ENCODE measurements around the gene TAB2. TPM values are rescaled to one million over a fixed set of nuclear protein-coding genes. Genes with fewer than 3 reads are reported as not detected.
A peak's percentile ranks its signal among the peaks of the same experiment; 100 is the strongest.

The TAB2 gene
- polyA plus RNA-seq, 3 donors, result 3.1 to 32.0 (median 6.0) TPM

DNA sequence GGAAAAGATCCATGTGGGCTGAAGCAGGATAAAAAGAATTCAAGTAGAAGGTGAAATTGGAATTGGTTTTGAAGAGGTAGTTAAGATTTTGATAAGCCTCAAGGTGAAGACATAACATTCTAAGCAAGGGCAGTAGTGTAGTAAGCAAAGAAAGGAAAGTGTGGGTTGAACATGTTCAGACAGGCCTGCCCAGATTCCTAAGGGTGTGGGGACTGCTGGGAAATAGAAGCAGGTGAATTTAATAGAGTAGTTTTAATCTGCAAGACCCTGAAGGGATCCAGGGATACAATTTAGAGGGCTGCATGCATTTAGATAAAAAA is 19.1 kb downstream of the TAB2 start:
- Histone ChIP-seq H3K79me2 (ENCODE audit: insufficient read depth, low read length) (peaks cover 100% of the 10 kb centered on the region), H3K4me3 (replicated peaks in 1 of 3; ENCODE audit: low read depth in 2 of 3, low read length in 3 of 3) (no peak overlapping the region), H3K4me2 (replicated peaks; ENCODE audit: extremely low read depth, low read length, poor library complexity, severe bottlenecking) (no peak overlapping the region), H3K9ac (ENCODE audit: insufficient read depth, low read length, poor library complexity, severe bottlenecking) (no peak overlapping the region), H2AFZ (ENCODE audit: insufficient read depth, low read depth, low read length, poor library complexity, severe bottlenecking) (no peak overlapping the region), H3K4me1 (ENCODE audit: control insufficient read depth in 1 of 2, insufficient read depth in 2 of 2, low read length in 2 of 2) (peaks cover 38 to 50% of the 10 kb centered on the region in 2 donors), H3K27me3 (ENCODE audit: control insufficient read depth in 2 of 2, insufficient read depth in 2 of 2, low read length in 2 of 2) (no peaks in the 10 kb centered on the region), H4K20me1 (ENCODE audit: insufficient read depth, low read length) (peaks cover 100% of the 10 kb centered on the region), H3K9me3 (replicated peaks in 1 of 2; ENCODE audit: control insufficient read depth in 1 of 2, insufficient read depth in 1 of 2, low read length in 2 of 2) (no peaks in the 10 kb centered on the region), H3K36me3 (replicated peaks in 1 of 2; ENCODE audit: control insufficient read depth in 1 of 2, insufficient read depth in 2 of 2, low read length in 2 of 2) (no peaks in the 10 kb centered on the region), H3K27ac (ENCODE audit: low read depth in 1 of 2, low read length in 2 of 2) (peak overlapping the region in 1 of 2 donors; percentile 50)
- Mint-ChIP-seq H3K4me3 (no peak overlapping the region), H3K9me3 (no peaks in the 10 kb centered on the region), H3K27me3 (ENCODE audit: low read depth in 3 of 3) (no peaks in the 10 kb centered on the region), H3K27ac (peak overlapping the region in 5 of 7 donors; percentile 34 to 88 (median 55)), H3K4me1 (peaks cover 63% of the 10 kb centered on the region), H3K36me3 (peaks cover 0 to 3% of the 10 kb centered on the region in 2 donors)
- TF ChIP-seq, protein P1, sequence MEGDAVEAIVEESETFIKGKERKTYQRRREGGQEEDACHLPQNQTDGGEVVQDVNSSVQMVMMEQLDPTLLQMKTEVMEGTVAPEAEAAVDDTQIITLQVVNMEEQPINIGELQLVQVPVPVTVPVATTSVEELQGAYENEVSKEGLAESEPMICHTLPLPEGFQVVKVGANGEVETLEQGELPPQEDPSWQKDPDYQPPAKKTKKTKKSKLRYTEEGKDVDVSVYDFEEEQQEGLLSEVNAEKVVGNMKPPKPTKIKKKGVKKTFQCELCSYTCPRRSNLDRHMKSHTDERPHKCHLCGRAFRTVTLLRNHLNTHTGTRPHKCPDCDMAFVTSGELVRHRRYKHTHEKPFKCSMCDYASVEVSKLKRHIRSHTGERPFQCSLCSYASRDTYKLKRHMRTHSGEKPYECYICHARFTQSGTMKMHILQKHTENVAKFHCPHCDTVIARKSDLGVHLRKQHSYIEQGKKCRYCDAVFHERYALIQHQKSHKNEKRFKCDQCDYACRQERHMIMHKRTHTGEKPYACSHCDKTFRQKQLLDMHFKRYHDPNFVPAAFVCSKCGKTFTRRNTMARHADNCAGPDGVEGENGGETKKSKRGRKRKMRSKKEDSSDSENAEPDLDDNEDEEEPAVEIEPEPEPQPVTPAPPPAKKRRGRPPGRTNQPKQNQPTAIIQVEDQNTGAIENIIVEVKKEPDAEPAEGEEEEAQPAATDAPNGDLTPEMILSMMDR (IDR thresholded peaks at IDR 0.05), result no peak
- no peak for DNase-seq
- intact Hi-C loops (cut with micrococcal nuclease), result no loop called here

DNA sequence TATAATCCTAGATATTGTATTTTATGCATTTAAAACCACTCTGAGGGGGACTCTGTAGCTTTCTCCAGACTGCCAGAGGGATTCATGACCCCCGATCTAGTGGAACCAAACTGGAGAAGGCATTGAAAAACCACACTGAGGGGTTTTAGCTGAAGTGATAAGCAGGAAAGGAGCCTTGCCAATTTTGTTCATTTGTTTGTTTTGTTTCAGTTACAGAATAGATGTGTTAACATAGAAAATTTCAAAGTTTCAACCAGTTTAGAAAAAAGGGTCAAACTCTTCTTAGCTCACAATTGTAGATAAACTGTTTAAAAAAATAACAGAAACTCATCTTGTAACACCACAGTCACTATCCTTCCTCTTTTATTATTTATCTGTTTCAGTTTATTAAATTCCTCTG is 19.8 kb downstream of the TAB2 start:
- H3K9me3 ChIP-seq (replicated peaks in 1 of 2; ENCODE audit: control insufficient read depth in 1 of 2, insufficient read depth in 1 of 2, low read length in 2 of 2), result no peaks in the 10 kb centered on the region
- peak overlapping the region in 1 of 2 donors; percentile 65 for H3K27ac ChIP-seq (ENCODE audit: low read depth in 1 of 2, low read length in 2 of 2)
- peak overlapping the region; percentile 2 for H3K4me2 ChIP-seq (replicated peaks; ENCODE audit: extremely low read depth, low read length, poor library complexity, severe bottlenecking)
- no peak for DNase-seq
- H4K20me1 ChIP-seq (ENCODE audit: insufficient read depth, low read length), result peaks cover 100% of the 10 kb centered on the region
- peaks cover 63% of the 10 kb centered on the region for H3K4me1 Mint-ChIP-seq
- intact Hi-C loops (cut with micrococcal nuclease), result no loop called here
- TF ChIP-seq, protein P1 (IDR thresholded peaks at IDR 0.05), result no peak
- peak overlapping the region in 1 of 2 donors; percentile 26 for H3K4me3 Mint-ChIP-seq
- H3K4me3 ChIP-seq (replicated peaks in 1 of 3; ENCODE audit: low read depth in 2 of 3, low read length in 3 of 3), result no peak overlapping the region
- no peaks in the 10 kb centered on the region for H3K36me3 ChIP-seq (replicated peaks in 1 of 2; ENCODE audit: control insufficient read depth in 1 of 2, insufficient read depth in 2 of 2, low read length in 2 of 2)
- peaks cover 40 to 51% of the 10 kb centered on the region in 2 donors for H3K4me1 ChIP-seq (ENCODE audit: control insufficient read depth in 1 of 2, insufficient read depth in 2 of 2, low read length in 2 of 2)
- peaks cover 0 to 3% of the 10 kb centered on the region in 2 donors for H3K36me3 Mint-ChIP-seq
- H3K9me3 Mint-ChIP-seq, result no peaks in the 10 kb centered on the region
- WGBS (ENCODE audit: insufficient coverage), result no CpG with 5 or more reads among the region's 1 CpG
- H3K27me3 ChIP-seq (ENCODE audit: control insufficient read depth in 2 of 2, insufficient read depth in 2 of 2, low read length in 2 of 2), result no peaks in the 10 kb centered on the region
- H3K9ac ChIP-seq (ENCODE audit: insufficient read depth, low read length, poor library complexity, severe bottlenecking), result no peak overlapping the region
- H2AFZ ChIP-seq (ENCODE audit: insufficient read depth, low read depth, low read length, poor library complexity, severe bottlenecking), result no peak overlapping the region
- no peaks in the 10 kb centered on the region for H3K27me3 Mint-ChIP-seq (ENCODE audit: low read depth in 3 of 3)
- H3K79me2 ChIP-seq (ENCODE audit: insufficient read depth, low read length), result peaks cover 100% of the 10 kb centered on the region
- H3K27ac Mint-ChIP-seq, result peak overlapping the region in 5 of 7 donors; percentile 5 to 79 (median 58)
